PC-3 (cell line): ENCODE results near the gene NOX4. TPM values are rescaled to one million over a fixed set of nuclear protein-coding genes. Genes with fewer than 3 reads are reported as not detected.
"Not testable (repeated sequence)": the region's sequence is repeated elsewhere in the genome, so short reads cannot be mapped to it uniquely, and the experiment has no call there.

Source experiments
- ATAC-seq: fragments of 200-7000 bp; cut with Tn5 transposase; 2 replicates; pipeline ENCODE4 v1.9.1; 2020; ENCODE audit warnings: mild to moderate bottlenecking, moderate library complexity
- BruUV-seq: library from RNA; stranded (reverse); fragments of 400-500 nt; replicated peaks from 2 replicates; lab custom pipeline; 2021; lab: Mats Ljungman, UMichigan
- CTCF ChIA-PET: fragments of 300-600 bp; sonication (Branson Sonifier 250); formaldehyde crosslinking; loops from one replicate; lab custom pipeline; 2022; ENCODE audit warnings: antibody characterized with exemption; lab: Charles Lee
- POLR2A ChIA-PET: fragments of 300-600 bp; sonication (Branson Sonifier 250); formaldehyde crosslinking; loops from one replicate; lab custom pipeline; 2022; ENCODE audit warnings: antibody characterized with exemption; ENCODE audit not compliant: unreplicated experiment; lab: Charles Lee
- DNase-seq: peaks from one replicate; pipeline ENCODE4 v3.0.0-alpha.2; 2015
- H2AFZ ChIP-seq: fragments of 300-600 bp; sonication (generic); 2 replicates; pipeline ENCODE4 v1.6.0; 2016; ENCODE audit warnings: antibody characterized with exemption, low read length
- H3F3A ChIP-seq: fragments of 300-600 bp; sonication (generic); one replicate; pipeline ENCODE4 v1.6.0; 2017; ENCODE audit warnings: antibody characterized with exemption, low read length, control low read depth, mild to moderate bottlenecking; ENCODE audit not compliant: unreplicated experiment
- H3K27ac ChIP-seq: fragments of 300-600 bp; sonication (generic); 2 replicates; pipeline ENCODE4 v1.5.1; 2016; ENCODE audit warnings: mild to moderate bottlenecking, low read length
- H3K27me3 ChIP-seq: fragments of 300-600 bp; sonication (generic); 2 replicates; pipeline ENCODE4 v1.6.1; 2016; ENCODE audit warnings: low read length, mixed read lengths
- H3K36me3 ChIP-seq: fragments of 300-600 bp; sonication (generic); 2 replicates; pipeline ENCODE4 v1.6.1; 2016; ENCODE audit warnings: low read depth, mixed run types, low read length, mixed read lengths
- H3K4me1 ChIP-seq: fragments of 300-600 bp; sonication (generic); 2 replicates; pipeline ENCODE4 v1.5.1; 2016; ENCODE audit warnings: low read length; ENCODE audit not compliant: insufficient read depth
- H3K4me2 ChIP-seq: fragments of 300-600 bp; sonication (generic); 2 replicates; pipeline ENCODE4 v1.6.0; 2016; ENCODE audit warnings: low read length
- H3K4me3 ChIP-seq: fragments of 300-600 bp; sonication (generic); 2 replicates; pipeline ENCODE4 v1.5.1; 2016; ENCODE audit warnings: mild to moderate bottlenecking, low read length, mixed read lengths
- H3K79me2 ChIP-seq: fragments of 300-600 bp; sonication (generic); 2 replicates; pipeline ENCODE4 v1.6.1; 2017; ENCODE audit warnings: low read length, mixed read lengths
- H3K9ac ChIP-seq: fragments of 300-600 bp; sonication (generic); 2 replicates; pipeline ENCODE4 v1.6.0; 2016; ENCODE audit warnings: mild to moderate bottlenecking, low read length
- H3K9me2 ChIP-seq: fragments of 300-600 bp; sonication (generic); replicated peaks from 2 replicates; pipeline ENCODE4 v1.6.1; 2016; ENCODE audit warnings: mixed run types, low read length, mixed read lengths
- H3K9me3 ChIP-seq: fragments of 300-600 bp; sonication (generic); 2 replicates; pipeline ENCODE4 v1.6.1; 2016; ENCODE audit warnings: low read length, mixed read lengths
- H4K20me1 ChIP-seq: fragments of 300-600 bp; sonication (generic); 2 replicates; pipeline ENCODE4 v1.6.1; 2016; ENCODE audit warnings: low read length, mixed read lengths
- EZH2 ChIP-seq: fragments of 300-600 bp; sonication (generic); IDR thresholded peaks from one replicate; pipeline ENCODE4 v1.6.1; 2017; ENCODE audit warnings: antibody characterized with exemption, mild to moderate bottlenecking, low read length; ENCODE audit not compliant: unreplicated experiment
- EZH2phosphoT487 ChIP-seq: fragments of 300-600 bp; sonication (generic); IDR thresholded peaks from 2 replicates; pipeline ENCODE4 v1.6.1; 2018; ENCODE audit warnings: mild to moderate bottlenecking, antibody characterized with exemption, low read length, borderline replicate concordance
- intact Hi-C: fragments of 100-400 bp; cut with micrococcal nuclease; formaldehyde crosslinking; loops from 2 replicates; pipeline ENCODE4 v1.9.0; 2023
- total RNA-seq: library from RNA; depleted of rRNA; stranded (reverse); fragments of >200 nt; gene quantifications from 2 replicates; pipeline ENCODE4 v1.2.3, GENCODE V29; 2014
- TF ChIP-seq, protein P1 (sequence below): fragments of 300-600 bp; sonication (generic); conservative IDR thresholded peaks from 2 replicates; pipeline ENCODE4 v1.5.1; 2017; ENCODE audit warnings: antibody characterized with exemption, low read depth, mild to moderate bottlenecking, low read length

The NOX4 gene
- total RNA-seq, 1 experiment from 2014 or later = not detected

DNA sequence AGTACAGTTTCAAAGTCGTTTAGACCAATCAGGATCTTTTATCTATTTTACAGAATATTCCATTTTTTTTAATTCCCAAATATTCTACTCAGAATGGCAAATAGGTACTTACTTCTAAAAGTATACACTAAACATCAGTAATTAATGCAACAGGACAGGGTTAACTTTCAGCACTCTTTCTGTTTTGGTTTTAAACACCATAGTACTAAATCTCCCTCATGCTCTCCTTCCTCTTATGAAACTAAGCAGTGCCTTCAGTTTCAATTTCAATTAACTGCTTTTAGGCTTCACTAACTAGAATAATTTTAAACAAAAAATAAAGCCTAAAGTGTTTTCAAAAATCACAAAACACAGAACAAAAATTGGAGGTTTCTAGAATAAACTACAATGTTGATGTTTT, 57.9 kb downstream of the NOX4 start:
- Histone ChIP-seq H4K20me1 (no peaks in the 10 kb centered on the region), H3K4me2 (no peak overlapping the region), H3K27ac (no peak overlapping the region), H3K9me3 (no peaks in the 10 kb centered on the region), H3K9ac (no peak overlapping the region), H3K4me3 (no peak overlapping the region), H3F3A (no peaks in the 10 kb centered on the region), H3K36me3 (no peaks in the 10 kb centered on the region), H2AFZ (no peak overlapping the region), H3K4me1 (no peaks in the 10 kb centered on the region), H3K79me2 (no peaks in the 10 kb centered on the region), H3K27me3 (no peaks in the 10 kb centered on the region), H3K9me2 (no peaks in the 10 kb centered on the region)
- no TSS peak for BruUV-seq
- ATAC-seq = no peak
- POLR2A ChIA-PET = no interaction called here
- TF ChIP-seq, protein P1, sequence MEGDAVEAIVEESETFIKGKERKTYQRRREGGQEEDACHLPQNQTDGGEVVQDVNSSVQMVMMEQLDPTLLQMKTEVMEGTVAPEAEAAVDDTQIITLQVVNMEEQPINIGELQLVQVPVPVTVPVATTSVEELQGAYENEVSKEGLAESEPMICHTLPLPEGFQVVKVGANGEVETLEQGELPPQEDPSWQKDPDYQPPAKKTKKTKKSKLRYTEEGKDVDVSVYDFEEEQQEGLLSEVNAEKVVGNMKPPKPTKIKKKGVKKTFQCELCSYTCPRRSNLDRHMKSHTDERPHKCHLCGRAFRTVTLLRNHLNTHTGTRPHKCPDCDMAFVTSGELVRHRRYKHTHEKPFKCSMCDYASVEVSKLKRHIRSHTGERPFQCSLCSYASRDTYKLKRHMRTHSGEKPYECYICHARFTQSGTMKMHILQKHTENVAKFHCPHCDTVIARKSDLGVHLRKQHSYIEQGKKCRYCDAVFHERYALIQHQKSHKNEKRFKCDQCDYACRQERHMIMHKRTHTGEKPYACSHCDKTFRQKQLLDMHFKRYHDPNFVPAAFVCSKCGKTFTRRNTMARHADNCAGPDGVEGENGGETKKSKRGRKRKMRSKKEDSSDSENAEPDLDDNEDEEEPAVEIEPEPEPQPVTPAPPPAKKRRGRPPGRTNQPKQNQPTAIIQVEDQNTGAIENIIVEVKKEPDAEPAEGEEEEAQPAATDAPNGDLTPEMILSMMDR = no peak
- TF ChIP-seq EZH2phosphoT487 (no peak), EZH2 (no peak)
- no peak for DNase-seq
- CTCF ChIA-PET = no interaction called here
- intact Hi-C loops = no loop called here

DNA sequence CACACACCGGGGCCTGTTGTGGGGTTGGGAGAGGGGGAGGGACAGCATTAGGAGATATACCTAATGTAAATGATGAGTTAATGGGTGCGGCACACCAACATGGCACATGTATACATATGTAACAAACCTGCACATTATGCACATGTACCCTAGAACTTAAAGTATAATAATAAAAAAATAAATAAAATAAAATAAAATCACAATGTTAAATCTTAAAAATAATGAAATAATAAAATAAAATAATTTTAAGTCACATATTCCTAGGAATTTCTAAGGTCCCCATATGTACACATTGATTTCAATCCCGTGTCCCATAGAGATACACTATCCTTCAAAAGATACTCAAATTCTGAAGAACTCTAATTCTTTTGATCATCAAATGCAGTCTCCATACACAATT, 59.0 kb downstream of the NOX4 start:
- H3K4me2 ChIP-seq, H3K9me2 ChIP-seq, H3K79me2 ChIP-seq, H3K27me3 ChIP-seq, H3K4me3 ChIP-seq, H3K9me3 ChIP-seq, DNase-seq, H3K36me3 ChIP-seq, H3F3A ChIP-seq, H4K20me1 ChIP-seq, ATAC-seq, intact Hi-C loops, H2AFZ ChIP-seq, POLR2A ChIA-PET, BruUV-seq, CTCF ChIA-PET, H3K4me1 ChIP-seq, H3K9ac ChIP-seq, H3K27ac ChIP-seq: not testable (repeated sequence)

DNA sequence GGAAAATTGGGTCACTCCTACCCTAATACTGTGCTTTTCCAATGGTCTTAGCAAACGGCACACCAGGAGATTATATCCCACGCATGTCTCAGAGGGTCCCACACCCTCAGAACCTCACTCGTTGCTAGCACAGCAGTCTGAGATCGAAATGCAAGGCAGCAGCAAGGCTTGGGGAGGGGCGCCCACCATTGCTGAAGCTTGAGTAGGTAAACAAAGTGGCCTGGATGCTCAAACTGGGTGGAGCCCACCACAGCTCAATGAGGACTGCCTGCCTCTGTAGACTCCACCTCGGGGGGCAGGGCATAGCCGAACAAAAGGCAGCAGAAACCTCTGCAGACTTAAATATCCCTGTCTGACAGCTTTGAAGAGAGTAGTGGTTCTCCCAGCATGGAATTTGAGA, 64.7 kb downstream of the NOX4 start:
- H3K9me3 ChIP-seq, H3K27me3 ChIP-seq, H4K20me1 ChIP-seq, intact Hi-C loops, H3K9me2 ChIP-seq, CTCF ChIA-PET, H3K4me3 ChIP-seq, DNase-seq, BruUV-seq, POLR2A ChIA-PET, H3K4me2 ChIP-seq, H3K4me1 ChIP-seq, H3F3A ChIP-seq, H2AFZ ChIP-seq, H3K9ac ChIP-seq, H3K27ac ChIP-seq, ATAC-seq, H3K79me2 ChIP-seq, H3K36me3 ChIP-seq: not testable (repeated sequence)

DNA sequence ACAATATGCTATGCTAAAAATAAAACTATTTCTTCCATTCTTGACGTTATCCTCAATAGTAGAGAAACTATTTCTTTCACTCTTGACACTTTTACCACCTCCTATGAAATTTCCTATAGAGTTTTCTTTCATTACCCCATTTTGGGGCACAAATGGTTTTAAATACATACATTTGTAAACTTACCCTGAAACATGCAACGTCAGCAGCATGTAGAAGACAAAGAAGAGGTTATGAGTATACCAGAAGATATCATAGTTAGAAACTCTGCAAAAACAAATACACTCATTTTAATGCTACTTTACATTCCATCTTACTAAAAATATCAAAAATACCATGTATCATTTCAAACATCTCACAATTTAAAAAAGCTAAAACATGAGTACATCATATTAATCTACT, 69.5 kb downstream of the NOX4 start:
- Histone ChIP-seq H3K9me3 (no peaks in the 10 kb centered on the region), H3K9ac (no peak overlapping the region), H3K27ac (no peak overlapping the region), H3K4me1 (no peaks in the 10 kb centered on the region), H4K20me1 (no peaks in the 10 kb centered on the region), H3K9me2 (no peaks in the 10 kb centered on the region), H3K36me3 (no peaks in the 10 kb centered on the region), H3K4me2 (no peak overlapping the region), H3K4me3 (no peak overlapping the region), H3F3A (no peaks in the 10 kb centered on the region), H3K79me2 (no peaks in the 10 kb centered on the region), H3K27me3 (0 out of 2 replicates have a peak, but pooled peaks cover 8% of the 10 kb centered on the region), H2AFZ (no peak overlapping the region)
- TF ChIP-seq, protein P1 = no peak
- TF ChIP-seq EZH2 = no peak
- no peak for TF ChIP-seq EZH2phosphoT487
- BruUV-seq = no TSS peak
- CTCF ChIA-PET = no interaction called here
- intact Hi-C loops = no loop called here
- ATAC-seq = no peak
- POLR2A ChIA-PET = no interaction called here
- DNase-seq = no peak
